Skeletal muscle cell (primary cell): ENCODE data around the gene NMT2.
A peak's percentile ranks its signal among the peaks of the same experiment; 100 is the strongest.

Experiments
- DNase-seq: peaks from one replicate; pipeline ENCODE4 v3.0.0-alpha.2; 2010; ENCODE audit warnings: low read depth
- H3K4me3 ChIP-seq: 2 replicates; pipeline ENCODE4 v1.5.1; 2011; ENCODE audit warnings: low read depth, mild to moderate bottlenecking, control low read depth, low read length, moderate library complexity

NMT2 gene

DNA sequence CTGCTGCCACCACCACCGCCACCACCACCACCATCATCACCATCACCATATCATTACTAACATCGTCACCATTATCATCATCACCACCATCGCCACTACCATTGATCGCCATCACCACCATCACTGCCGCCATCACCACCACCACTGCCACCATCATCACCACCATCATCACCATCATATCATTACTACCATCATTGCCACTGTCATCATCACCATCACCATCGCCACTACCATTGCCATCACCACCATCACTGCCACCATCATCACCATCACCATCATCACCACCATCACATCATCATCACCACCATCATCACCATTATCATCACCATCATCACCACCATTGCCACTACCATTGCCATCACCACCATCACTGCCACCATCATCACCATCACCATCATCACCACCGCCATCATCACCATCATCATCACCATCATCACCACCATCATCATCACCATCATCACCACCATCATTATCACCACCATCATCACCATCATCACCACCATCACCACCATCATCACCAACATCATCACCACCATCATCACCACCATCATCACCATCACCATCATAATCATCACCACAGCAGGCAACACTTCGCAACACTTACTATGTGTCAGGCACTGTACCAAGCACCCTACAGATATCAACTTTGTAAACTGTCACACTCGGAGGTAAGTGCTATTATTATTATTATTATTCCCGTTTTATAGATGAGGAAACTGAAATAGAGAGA, 19.3 kb downstream of the NMT2 start:
- no peak for DNase-seq
- H3K4me3 ChIP-seq: no peak overlapping the region

DNA sequence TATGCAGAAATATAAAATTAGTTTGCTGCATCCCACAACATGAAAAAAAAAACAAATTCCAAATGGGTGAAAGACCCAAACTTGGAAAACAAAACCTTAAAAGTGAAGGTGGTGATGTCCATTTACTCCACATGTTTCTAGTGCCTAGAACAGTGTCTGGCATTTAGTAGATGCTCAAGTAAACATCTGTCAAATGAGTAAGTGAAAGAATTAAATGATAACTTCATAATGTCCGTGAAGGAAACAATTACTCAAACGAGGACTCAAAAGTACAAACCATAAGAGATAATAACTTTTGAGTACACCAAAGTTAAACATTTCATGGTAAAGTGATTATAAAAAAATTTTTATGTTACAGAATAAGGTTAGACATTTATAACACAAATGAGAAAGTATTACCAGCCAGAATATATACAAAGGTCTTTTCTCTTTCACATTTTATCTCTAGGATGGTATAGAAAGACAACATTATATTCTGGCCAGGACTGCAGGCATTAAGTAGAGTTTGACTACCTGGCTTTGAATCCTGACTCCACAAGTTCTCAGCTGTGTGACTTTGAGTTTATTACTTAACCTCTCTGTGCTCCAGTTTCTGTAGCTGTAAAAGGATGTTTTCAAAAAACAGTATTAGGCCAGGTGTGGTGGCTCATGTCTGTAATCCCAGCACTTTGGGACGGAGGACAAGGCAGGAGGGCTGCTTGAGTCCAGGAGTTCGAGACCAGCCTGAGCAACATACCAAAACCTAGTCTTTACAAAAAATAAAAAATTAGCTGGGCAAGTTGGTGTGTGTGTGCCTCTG, 20.7 kb downstream of the NMT2 start:
- no peak overlapping the region for H3K4me3 ChIP-seq
- DNase-seq: no peak

DNA sequence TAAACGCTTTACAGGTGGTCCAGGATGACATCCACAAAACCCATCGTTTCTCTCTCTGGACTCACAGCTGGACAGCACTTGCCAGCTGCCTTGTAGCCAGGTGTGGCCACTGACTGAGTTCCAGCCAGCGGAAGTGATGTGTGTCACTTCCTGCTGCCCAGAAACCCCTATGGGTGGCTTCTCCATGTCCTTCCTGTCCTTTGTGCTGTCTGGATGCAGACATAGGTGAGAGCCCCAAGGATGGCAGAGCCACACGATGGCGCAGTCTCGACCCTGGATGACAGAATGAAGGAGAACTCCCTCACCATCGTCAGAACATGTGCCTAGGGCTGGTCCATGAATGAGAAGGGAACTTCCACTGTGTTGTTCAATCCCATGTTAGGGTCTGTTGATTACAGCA, 22.1 kb downstream of the NMT2 start:
- DNase-seq: no peak
- H3K4me3 ChIP-seq: no peak overlapping the region

DNA sequence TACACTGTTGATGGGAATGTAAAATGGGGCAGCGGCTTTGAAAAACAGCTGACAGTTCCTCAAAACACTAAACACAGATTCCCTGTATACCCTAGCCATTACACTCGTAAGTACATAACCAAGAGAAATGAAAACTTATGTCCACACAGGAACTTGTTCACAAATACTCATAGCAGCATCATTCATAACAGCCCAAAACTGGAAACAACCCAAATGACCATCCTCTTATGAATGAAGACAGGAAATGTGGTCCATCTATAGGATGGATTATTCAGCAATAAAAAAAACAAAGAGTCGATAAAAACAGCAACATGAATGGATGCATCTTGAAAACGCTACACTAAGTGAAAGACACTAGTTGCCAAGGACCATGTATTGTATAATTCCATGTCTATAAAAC, 23.7 kb downstream of the NMT2 start:
- no peak overlapping the region for H3K4me3 ChIP-seq

DNA sequence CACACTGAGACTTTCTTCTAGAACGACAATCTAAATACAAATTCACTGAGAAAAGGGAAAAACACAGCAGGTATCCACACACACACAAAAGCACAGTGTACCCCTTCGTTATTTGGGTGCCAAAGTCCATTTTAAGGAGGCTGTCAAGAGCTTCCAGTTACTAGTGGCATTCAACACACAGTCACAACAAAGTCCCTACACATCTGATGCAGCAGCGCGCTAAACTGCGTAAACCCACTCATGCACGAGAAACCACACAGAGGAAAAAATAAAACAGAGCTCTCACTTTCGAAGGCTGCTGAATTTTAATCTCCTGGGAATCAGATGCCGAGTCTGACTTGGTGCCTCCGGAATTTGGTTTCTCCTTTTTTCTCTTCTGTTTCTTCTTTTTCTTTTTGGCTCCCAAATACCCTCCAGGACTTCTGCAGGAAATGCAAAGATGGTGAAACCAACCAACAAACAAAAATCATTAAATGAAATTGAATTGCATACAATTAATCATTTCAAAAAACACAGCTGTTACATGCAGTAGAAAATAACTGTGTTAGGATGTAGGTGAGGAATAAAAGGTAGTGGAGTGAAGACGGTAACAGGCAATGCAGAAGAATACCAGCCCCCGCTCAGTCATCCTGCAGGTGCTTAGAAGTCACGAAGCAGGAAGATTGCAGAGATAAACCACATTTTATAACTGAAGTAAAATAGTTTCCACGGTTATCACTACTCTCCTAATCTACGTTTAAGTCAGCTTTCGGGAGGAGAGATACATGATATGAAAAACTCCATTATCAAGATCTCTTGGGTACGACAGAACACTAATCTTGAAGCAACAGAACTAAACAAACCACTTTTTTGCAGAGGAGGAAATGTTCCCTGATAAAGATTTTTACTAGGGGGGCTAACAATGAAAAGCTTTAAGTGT, 27.1 kb downstream of the NMT2 start:
- H3K4me3 ChIP-seq: no peak overlapping the region

More for the DNA sequence above, 23.7 kb downstream of the NMT2 start:
- no peak for DNase-seq

DNA sequence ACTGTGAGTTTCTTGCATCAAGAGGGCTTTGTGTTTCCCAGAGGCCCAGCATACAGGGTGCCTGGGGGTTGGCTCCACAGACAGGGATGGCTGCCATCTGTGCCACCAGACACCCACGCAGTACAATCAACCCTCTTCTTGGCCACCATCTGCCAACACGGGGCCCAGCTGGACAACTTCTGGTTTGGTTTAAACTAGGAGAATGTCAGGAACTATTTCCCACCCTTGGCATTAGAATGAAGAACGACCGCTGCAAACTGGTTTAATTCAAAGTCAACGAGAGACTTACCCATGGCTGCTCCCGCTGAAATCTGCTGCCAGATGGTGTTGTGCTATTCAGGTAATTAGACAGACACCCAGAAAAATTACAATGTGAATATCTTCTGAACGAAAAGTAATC, 27.8 kb downstream of the NMT2 start:
- no peak for DNase-seq
- no peak overlapping the region for H3K4me3 ChIP-seq

More for the DNA sequence above, 27.1 kb downstream of the NMT2 start:
- DNase-seq: no peak

DNA sequence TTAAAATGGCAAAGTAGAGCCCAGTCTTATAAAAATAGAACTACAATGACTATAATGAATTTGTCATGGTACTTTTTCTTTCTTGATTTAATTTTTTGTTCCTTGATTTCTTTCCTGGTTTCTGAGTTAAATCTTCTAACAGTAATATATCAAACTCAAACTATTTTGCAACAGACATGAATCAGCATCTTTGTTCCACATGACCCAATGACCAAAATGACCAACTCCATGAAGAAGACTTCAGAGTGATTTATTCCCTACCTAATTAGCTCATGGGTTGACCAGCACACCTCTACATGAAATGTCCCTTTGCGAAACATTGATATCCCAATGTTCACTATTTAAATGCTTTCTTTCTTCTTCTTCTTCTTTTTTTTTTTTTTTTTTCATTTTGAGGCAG, 30.9 kb downstream of the NMT2 start:
- DNase-seq: peak; percentile 14
- no peak overlapping the region for H3K4me3 ChIP-seq

DNA sequence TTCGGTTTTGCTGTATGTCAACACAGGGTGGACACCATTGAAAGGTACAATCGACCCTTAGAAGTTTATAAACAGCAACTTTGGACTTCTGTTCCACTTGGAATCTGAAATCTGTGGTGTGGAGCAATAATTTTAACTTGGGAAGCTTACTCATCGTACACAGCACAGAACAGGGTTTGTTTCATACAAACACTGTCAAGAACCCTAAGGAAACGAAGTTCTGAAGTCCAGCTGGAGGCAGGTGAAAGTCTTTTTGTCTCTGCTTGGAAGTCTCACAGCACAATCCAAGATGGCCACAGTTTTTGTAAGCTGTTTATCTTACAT, 31.5 kb downstream of the NMT2 start:
- no peak for DNase-seq
- no peak overlapping the region for H3K4me3 ChIP-seq

DNA sequence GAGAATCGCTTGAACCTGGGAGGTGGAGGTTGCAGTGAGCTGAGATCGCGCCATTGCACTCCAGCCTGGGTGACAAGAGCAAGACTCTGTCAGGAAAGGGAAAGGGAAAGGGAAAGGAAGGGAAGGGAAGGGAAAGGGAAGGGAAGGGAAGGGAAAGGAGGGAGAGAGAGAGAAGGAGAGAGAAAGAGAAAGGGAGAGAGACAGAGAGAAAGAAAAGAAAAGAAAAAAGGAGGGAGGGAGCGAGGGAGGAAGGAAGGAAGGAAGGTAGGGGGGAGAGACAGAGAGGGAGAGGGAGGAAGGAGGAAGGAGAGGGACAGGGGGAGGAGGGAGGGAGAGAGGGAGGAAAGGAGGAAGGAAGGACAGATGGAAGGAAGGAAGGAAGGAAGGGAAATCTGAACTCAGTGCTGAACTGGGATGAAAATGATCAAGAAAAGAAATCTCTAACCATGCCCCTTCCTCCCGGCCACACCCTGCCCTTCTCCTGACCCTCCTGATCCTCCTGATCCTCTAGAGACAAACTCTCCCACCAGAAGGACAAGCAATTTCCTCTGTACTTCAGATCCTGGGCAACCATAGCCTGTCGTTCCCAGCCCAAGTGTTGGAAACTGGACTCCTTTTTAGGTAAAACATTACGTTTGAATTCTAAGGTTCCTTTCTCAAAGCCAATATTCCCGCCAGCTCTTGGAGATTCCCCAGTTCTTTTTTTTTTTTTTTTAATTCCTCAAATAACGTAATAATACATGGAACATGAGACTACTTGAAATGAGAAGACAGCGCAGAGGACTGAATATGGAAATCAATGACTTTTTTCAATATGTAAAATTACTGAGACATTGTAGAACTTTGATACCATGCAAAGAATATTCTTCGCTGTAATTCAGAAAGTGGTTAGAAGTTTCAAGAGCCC, 32.1 kb downstream of the NMT2 start:
- DNase-seq: no peak
- no peak overlapping the region for H3K4me3 ChIP-seq

DNA sequence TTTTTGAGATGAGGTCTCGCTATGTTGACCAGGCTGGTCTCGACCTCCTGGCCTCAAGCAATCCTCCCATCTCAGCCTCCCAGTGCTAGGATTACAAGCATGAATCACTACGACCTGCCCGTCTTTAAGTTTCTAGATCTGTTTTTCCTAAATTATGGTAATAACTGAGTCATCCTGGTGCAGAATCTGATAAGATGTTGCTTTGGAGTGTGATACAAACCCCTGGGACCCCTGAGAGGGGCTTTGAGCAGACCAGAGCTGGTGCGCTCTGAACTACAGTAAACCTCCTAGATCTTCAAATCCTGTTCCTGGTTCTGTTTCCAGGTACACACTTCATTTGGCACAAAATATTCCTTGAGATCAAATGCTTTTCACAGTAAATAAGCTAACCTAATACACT, 37.2 kb downstream of the NMT2 start:
- no peak overlapping the region for H3K4me3 ChIP-seq
- DNase-seq: no peak

DNA sequence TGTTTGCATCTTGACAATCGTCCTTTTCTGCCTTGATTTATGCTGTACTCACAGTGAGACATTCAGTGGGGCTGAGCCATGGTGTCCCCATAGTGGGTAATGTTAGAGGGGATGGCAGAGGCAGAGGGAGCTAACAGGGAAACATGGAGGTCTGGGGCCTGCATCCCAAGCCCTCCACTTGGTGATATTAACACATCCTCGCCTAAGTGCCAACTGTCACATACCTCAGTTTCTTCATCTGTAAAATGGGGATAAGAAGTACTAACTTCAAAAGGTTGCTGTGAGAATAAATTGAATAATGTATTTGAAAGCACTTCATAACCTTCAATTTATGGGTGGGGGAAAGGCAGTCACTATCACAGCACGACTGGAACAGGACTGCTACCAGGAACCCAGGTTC, 43.6 kb downstream of the NMT2 start:
- H3K4me3 ChIP-seq: no peak overlapping the region
- DNase-seq: no peak

DNA sequence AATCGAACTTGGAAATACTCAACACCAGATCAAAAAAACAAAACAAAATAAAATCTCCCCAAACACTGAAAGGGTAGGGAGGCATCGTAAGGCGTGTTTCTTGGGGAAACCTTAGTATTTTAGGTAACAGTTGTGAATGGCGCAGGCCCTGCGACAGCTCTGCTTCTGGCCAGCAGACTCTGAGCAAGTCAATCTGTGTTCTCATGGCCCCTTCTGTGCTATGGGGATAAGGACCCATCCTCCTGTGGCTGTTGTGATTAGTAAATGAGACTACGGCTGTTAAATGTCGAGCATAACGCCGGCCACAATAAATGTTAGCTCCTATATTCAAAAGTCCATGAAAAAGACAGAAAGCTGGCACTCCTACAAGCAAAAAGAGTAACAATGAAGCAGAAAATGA, 44.3 kb downstream of the NMT2 start:
- no peak for DNase-seq

DNA sequence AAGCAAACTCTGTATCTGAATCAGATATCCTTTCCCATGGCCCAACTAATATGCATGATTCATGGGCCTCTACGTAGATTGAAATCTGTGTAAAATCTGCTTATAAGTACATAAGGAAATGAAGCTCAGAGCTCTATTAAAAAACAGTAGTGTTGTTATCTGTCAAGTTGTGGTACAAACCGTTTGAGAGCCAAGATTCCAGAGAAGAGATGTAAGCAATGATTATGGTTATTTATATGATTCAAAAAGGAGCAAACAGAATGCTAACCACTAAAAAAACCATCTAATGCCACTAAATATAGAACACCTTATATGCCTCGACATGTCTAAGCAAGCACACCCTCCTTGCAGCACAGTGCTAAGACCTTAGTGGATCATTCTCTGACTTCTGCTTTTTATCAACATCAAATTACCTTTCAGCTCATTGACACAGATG, 44.7 kb downstream of the NMT2 start:
- DNase-seq: peak; percentile 31
- no peak overlapping the region for H3K4me3 ChIP-seq

More for the DNA sequence above, 44.3 kb downstream of the NMT2 start:
- H3K4me3 ChIP-seq: no peak overlapping the region

DNA sequence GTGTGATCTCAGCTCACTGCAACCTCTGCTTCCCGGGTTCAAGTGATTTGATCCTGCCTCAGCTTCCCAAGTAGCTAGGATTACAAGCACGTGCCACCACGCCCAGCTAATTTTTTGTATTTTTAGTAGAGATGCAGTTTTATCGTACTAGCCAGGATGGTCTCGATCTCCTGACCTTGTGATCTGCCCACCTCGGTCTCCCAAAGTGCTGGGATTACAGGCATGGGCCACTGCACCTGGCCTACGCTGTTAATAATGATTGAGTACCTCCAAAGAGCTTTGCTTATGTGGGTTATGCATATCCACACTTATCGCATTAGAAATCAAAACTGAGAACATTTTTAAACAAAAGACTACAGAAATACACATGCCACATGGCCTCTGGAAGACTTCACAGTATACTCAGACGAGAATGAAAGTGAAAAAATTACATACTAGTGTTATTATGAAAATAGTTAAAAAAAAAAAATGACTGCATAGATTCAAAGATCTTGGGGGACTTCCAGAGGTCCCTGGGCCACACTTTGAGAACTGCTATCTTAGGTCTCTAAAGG, 45.9 kb downstream of the NMT2 start:
- DNase-seq: no peak
- no peak overlapping the region for H3K4me3 ChIP-seq

DNA sequence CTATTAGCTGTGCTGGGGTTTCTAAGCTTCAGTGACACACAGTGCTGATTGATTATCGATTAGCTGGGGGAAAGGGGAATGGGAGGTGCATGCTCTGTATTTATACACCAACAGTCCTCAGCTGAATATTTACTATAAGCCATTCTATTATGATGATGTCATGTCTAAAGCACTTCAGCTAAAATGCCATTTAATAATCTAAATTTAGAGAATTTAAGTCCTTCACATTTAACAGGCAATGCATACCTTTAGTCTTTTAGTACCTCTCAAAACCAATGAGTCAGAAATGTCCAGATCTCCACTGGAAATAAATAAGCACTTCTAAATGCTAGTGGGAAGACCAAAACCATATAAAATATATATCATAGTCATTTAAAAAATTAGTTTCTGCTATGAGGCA, 46.8 kb downstream of the NMT2 start:
- H3K4me3 ChIP-seq: no peak overlapping the region
- no peak for DNase-seq

DNA sequence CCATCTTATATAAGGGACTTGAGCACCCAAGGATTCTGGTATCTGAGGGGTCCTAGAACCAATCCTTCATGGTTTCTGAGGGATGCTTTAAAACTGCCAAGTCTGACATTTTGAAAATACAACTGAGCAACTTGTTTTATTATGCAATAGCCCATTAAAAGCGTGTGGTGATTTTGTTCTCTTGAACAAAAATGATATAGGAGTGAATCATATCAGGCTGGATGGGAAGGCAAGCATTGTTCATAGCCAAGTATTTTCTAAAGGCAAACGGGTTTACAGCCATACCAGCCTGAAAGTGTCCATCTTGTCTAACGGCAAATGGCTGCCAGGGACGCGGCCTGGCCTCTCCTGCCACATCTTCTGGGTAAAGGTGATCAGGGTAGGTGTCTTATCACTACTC, 48.0 kb downstream of the NMT2 start:
- H3K4me3 ChIP-seq: no peak overlapping the region
- DNase-seq: peak; percentile 36

DNA sequence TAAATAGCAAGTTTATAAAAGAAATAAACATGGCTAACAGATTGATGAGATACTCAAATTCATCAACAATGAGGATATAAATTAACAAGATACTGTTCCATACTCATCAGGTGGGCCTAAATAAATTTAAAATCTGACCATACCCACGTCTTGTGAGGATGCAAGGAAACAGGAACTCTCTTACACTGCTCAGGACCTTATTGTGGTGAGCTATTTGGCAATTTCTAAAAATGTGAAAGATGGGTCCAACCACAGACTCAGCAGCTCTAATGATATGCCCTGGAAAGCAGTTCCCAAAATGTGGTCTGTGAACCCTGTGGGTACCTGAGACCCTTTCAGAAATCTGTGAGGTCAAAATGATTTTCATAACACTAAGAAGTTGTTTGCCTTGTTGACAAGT, 49.9 kb downstream of the NMT2 start:
- DNase-seq: no peak
- no peak overlapping the region for H3K4me3 ChIP-seq

DNA sequence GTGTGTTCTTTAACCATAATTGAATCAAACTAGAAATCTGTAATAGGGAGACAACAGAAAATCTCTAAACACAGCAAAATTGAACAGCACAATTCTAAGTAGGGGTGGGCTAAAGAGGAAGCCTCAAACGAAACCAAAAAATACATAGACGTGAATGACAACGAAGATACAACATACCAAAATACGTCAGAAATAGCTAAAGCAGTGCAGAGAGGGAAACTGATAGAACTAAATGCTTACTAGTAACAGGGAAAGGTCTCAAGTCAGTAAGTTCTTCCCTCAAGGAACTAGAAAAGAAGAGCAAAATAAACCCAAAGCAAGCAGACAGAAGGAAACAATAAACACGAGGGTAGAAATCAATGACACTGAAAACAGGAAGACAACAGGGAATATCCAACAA, 52.3 kb downstream of the NMT2 start:
- no peak for DNase-seq
- H3K4me3 ChIP-seq: no peak overlapping the region

DNA sequence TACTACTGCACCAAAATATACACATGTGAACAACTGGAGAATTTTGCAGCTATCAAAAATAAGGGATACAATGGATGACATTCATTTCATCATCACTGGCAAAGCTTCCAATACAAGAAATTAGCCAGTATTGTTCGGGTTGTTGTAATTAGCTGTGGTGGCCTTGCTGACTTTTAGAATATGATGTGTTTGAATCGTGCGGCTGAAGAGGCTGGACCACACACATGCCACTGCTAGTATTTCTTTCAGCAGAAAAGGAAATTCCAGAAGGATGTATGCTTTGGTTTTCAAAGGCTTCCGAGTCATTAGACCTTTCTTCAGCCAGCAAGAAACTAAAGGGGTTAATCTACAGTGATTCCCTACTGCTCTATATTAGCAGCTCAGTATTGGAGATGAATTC, 54.7 kb downstream of the NMT2 start:
- no peak for DNase-seq
- H3K4me3 ChIP-seq: no peak overlapping the region
